Fibroblast of the aortic adventitia (primary cell): ENCODE results near the gene ZNF423. TPM values are rescaled to one million over a fixed set of nuclear protein-coding genes. Genes with fewer than 3 reads are reported as not detected.

Experiments used
- DNase-seq: peaks from one replicate; pipeline ENCODE4 v3.0.0-alpha.2; 2010; ENCODE audit warnings: low read depth
- H3K4me3 ChIP-seq: 2 replicates; pipeline ENCODE4 v1.5.1; 2011; ENCODE audit warnings: low read depth, mild to moderate bottlenecking, control low read depth, low read length, moderate library complexity
- total RNA-seq: library from RNA; depleted of rRNA; stranded (reverse); fragments of >200 nt; gene quantifications from 2 replicates; pipeline ENCODE4 v1.2.3, GENCODE V29; 2012; ENCODE audit warnings: low replicate concordance
- TF ChIP-seq, protein P1 (sequence below): IDR thresholded peaks from 2 replicates; pipeline ENCODE4 v1.5.1; 2011; ENCODE audit warnings: mild to moderate bottlenecking, low read length, control low read depth, inconsistent platforms; ENCODE audit not compliant: insufficient read depth

ZNF423 gene
- total RNA-seq, 1 donor, result 13.5 TPM

DNA sequence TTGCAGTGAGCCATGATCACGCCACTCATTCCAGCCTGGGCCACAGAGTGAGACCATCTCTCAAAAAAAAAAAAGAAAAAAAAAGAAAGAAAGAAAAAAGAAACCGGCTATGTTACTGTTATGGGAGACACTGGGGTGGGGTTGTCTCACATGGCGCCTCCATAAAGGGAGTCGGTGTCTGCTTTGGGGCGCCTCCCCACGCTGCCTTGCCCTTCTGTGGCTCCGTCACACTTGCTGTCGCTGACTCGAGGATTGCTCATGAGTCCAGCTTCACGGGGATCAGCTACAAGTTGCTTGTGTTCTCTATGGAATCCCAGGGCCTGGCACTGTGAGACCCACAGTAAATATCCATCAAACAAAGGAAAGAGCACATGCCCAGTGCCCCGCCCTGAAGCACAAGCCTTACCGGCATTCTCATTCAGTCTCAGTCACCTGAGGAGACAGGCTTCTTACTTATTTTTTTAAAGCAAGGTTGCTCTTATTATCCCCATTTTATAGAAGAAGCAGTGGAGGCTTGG, 40.6 kb upstream of the ZNF423 start:
- DNase-seq, result no peak
- TF ChIP-seq, protein P1, sequence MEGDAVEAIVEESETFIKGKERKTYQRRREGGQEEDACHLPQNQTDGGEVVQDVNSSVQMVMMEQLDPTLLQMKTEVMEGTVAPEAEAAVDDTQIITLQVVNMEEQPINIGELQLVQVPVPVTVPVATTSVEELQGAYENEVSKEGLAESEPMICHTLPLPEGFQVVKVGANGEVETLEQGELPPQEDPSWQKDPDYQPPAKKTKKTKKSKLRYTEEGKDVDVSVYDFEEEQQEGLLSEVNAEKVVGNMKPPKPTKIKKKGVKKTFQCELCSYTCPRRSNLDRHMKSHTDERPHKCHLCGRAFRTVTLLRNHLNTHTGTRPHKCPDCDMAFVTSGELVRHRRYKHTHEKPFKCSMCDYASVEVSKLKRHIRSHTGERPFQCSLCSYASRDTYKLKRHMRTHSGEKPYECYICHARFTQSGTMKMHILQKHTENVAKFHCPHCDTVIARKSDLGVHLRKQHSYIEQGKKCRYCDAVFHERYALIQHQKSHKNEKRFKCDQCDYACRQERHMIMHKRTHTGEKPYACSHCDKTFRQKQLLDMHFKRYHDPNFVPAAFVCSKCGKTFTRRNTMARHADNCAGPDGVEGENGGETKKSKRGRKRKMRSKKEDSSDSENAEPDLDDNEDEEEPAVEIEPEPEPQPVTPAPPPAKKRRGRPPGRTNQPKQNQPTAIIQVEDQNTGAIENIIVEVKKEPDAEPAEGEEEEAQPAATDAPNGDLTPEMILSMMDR, result no peak
- no peak overlapping the region for H3K4me3 ChIP-seq

DNA sequence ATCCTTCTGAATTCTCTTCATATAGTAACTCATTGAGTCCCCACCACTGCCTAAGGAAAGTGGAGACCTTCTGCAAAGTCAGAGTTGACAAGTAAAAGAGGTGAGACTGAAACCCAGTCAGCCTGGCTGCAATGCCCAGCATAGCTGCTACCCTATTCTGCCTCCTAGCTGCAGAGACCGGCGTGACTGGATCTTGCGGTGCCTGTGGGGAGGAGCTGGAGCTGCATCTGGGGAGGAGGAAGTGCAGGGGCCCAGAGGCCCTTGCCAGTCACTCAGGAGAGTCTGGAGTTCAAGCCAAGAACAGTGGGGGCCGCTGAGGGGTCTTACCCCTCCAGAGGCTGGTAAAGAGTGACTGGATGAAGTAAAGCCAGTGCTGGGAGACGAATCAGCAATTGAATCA, 35.0 kb upstream of the ZNF423 start:
- TF ChIP-seq, protein P1, result no peak
- no peak for DNase-seq
- no peak overlapping the region for H3K4me3 ChIP-seq

DNA sequence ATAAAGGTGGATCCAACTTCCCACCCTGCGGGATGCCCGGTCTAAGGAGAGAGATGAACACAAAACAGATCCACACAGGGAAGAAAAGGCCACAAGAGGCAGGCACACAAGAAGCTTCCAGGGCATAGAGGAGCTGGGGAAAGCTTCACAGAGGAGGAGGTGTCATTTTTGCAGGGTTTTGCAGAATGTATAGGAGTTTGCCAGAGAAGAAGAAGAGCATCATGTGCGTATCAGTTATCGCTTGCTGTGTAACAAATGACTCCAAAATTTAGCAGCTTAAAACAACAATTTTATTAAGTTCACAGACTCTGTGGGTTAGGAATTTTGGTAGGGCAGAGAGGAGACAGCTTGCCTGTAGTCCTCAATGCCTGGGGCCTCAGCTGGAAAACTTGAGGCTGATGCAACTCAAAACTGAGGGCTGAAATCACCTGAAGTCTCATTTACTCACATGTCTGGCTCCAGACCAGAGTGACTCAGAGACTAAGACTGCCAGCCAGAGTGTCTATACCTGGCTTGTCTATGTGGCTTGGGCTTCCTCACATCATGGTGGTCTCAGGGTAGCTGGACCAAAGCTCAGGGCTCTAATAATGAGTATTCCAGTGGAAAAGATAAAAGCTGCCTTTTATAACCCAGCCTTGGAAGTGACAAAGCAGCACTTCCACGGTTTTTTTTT, 33.9 kb upstream of the ZNF423 start:
- TF ChIP-seq, protein P1, result no peak
- H3K4me3 ChIP-seq, result no peak overlapping the region
- DNase-seq, result peak; percentile 33

DNA sequence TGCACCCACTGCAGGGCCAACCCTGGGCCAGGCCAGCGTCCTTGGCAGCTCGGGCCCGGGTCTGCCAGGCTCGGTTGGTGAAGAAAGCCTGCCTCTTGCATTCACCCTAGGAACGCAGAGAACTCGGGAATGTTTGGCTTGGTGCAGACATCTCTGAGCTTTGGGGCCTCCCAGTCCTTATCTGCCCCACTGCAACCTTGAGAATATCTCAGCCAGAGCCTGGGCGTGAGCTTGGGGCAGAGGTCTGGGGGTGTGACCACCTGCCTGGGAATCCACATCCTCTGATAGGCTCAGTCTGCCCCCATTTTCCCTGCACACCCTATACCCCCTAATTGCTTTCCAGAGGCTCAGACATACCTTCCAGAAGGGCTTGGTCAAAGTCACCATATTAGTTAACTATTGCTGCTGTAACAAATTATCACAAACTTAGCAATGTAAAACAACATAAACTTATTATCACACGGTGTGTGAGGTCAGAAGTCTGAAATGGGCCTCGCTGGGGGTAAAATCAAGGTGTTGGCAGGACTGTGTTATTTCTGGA, 30.7 kb upstream of the ZNF423 start:
- DNase-seq, result no peak
- no peak overlapping the region for H3K4me3 ChIP-seq
- TF ChIP-seq, protein P1, result no peak

DNA sequence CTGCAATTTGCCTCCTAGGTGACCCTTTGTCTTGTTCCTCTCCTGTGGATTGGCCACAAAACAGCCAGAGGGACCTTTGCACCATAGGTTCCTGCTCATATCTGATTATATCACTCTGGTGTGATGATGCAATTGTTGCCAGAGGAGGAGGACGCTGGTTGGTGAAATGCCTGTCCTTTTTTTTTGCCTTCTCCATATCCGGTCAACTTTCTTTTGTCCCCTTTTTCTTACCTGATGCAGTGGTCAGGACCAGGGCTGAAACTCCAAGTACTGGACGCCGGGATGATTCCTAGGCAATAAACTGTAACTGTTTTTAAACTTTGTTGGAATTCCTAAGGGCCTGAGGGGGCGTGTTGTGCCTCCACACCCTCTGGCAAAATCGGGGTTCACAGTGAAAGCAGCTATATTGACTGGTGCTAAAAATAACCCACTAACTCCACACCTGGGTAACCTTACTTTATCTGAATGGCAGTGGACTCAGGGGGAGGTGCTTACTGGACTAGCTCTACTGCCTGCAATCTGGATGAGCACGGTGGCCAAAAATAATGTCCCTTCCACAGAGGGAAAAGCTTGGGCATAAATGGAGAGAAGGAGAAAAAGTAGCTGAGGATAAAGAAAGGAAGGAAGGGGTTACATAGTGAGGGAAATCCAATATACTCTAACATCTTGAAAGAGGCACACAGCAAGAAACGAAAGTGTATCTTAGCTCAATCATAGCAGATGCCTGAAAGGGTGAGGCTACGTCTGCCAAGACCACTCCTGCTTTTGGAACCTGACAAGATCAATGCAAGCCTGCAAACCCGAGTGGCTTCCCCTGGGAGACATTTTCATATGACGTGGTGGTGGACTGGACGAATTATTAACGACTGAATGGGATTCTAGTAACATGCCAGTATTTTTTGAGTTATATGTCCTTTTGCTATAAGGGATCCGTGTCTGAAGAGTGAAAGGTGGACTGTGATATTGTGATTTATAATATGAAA, 28.4 kb upstream of the ZNF423 start:
- DNase-seq, result peak; percentile 8
- TF ChIP-seq, protein P1, result no peak
- H3K4me3 ChIP-seq, result no peak overlapping the region

DNA sequence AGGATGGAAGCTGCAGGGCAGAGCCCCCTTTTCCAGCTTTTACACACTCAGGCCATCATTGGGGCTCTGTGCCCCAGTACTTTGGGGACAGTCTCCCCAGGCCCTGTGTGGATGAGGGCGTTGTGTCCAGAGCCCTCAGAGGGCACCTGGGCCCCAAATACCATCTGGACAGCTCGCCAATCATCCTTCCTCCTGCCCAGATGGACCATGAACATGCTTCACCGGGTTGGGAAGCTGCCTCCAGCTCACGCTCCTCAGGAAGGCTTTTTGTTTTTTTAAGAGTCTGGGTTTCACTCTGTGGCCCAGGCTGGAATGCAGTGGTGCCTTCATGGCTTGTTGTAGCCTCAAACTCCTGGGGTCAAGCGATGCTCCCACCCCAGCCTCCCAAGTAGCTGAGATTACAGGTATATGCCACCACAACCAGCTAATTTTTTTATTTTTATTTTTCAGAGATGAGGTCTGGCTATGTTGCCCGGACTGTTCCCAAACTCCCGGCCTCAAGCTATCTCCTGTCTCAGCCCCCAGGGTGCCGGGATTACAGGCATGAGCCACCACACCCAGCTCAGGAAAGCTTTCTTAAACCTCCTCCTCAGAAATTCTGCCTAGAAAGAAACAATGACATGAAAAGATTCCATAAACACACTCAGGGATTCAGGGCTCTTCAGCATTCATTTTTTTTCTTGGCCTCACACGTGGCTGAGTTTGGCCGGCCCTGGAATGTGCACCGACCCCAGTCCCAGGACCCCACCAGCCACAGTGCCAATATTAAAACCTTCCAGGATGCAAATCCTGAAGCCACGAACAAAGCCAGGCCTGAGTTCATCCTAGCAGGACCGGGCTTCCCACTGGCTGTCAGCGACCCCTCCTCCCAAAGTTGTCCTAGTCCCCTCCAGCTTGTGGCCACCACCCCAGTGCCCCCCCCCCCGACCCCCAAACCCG, 27.4 kb upstream of the ZNF423 start:
- DNase-seq, result no peak
- TF ChIP-seq, protein P1, result no peak
- H3K4me3 ChIP-seq, result no peak overlapping the region
